ENCODE results near the gene FAM180A. TPM values are rescaled to one million over a fixed set of nuclear protein-coding genes. Genes with fewer than 3 reads are reported as not detected.
A peak's percentile ranks its signal among the peaks of the same experiment; 100 is the strongest.
"Not testable (repeated sequence)": the region's sequence is repeated elsewhere in the genome, so short reads cannot be mapped to it uniquely, and the experiment has no call there.

Gene FAM180A
- total RNA-seq, 1 donor from 2014 or later = 4.8 TPM

GRCh38 chr7:135716677-135717238, 31.9 kb downstream of the FAM180A start:
- DNase-seq (ENCODE audit: low spot score) (no peak), ATAC-seq (no peak)

GRCh38 chr7:135715673-135716072, 32.9 kb downstream of the FAM180A start:
- ATAC-seq (no peak), DNase-seq (ENCODE audit: low spot score) (no peak)

GRCh38 chr7:135715055-135715522, 33.5 kb downstream of the FAM180A start:
- DNase-seq (ENCODE audit: low spot score) (no peak), ATAC-seq (no peak)

DNA sequence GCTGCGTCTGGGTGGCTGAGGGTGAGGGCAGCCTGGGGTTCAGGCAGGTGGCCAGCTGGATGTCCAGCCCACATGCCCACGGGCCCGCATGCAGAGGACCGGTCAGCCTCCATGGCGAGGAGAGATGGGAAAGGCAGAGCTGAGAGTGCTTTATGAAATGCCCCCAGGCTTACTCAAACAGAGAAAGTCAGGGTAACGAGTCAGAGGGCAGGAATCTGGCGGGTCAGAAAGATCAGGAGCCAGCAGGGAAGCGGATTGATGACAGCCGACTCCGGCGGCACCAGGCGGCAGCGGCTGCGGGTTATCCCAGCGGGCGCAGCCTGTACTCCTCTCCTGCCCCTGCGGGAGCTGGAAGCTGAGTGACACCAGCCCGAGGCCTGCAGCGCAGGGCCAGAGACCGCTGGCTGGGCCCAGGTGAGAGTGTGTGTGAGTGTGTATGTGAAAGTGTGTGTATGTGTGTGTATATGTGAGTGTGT, 34.0 kb downstream of the FAM180A start:
- ATAC-seq (no peak), DNase-seq (ENCODE audit: low spot score) (no peak)

- DNase-seq (ENCODE audit: low spot score) (no peak), ATAC-seq (no peak)
These were observed 34.7 kb downstream of the FAM180A start for GRCh38 chr7:135713836-135714470.

DNA sequence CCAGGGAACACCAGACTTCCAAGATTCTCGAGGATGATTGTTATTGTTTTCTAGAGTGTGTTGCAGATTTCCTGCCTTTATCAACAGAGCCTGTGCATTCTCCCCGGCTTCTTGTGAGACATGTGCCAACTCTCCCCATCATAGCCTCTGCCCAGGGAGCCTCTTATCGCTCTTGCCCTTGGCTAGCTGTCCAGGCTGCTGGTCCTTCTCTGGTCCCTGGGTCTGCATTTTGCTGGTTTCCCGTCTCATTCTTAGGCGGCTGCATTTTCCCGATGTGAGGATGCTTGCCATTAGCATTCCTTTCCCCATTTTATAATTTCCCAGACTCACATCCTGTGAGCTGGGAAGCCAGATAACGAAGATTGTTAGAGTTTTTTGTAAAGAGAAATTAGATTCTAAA, 35.8 kb downstream of the FAM180A start:
- DNase-seq (ENCODE audit: low spot score) = no peak
- ATAC-seq = peak; percentile 37

GRCh38 chr7:135712182-135712782, 36.3 kb downstream of the FAM180A start:
- DNase-seq (ENCODE audit: low spot score) = no peak
- ATAC-seq = peak; percentile 29

- ATAC-seq = no peak
These were observed 37.5 kb downstream of the FAM180A start for GRCh38 chr7:135711139-135711469.

DNA sequence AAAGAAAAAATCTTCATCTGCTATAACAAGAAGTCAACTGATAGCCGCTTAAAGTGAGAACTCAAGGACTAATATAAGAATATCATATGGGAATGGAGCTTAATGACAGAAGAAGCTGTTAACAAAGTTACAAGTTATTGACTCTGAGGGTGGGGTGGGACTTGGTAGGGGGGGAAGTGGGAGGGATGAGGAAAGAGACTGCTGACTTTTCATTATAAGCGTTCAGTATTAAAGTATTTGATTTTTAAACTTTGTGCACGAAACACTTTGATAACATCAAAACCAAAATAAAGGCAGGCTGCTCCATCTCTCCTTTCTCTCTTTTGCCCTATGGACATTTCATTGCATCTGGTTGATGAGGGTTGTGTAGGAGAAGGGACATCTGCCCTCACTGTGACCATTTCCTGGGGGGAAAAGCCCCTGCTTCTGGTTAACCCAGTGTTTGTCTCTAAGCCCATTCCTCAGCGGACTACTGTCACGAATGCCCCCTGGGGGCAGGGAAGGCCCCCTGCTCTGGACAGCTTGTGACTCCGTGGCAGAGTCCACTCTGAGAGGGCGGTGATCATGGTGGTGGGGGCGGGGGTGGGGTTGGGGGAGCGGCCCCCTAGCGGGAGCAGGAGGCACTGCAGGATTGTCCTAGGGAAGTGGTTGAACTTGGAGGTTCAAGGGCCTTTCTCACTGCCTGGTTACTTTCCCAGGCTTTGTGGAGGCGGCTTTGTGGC, 38.0 kb downstream of the FAM180A start:
- DNase-seq (ENCODE audit: low spot score) = no peak
- peak; percentile 62 for ATAC-seq

More at GRCh38 chr7:135711139-135711469, 37.5 kb downstream of the FAM180A start:
- no peak for DNase-seq (ENCODE audit: low spot score)

- ATAC-seq (no peak), DNase-seq (ENCODE audit: low spot score) (no peak)
These were observed 39.1 kb downstream of the FAM180A start for GRCh38 chr7:135709508-135709907.

DNA sequence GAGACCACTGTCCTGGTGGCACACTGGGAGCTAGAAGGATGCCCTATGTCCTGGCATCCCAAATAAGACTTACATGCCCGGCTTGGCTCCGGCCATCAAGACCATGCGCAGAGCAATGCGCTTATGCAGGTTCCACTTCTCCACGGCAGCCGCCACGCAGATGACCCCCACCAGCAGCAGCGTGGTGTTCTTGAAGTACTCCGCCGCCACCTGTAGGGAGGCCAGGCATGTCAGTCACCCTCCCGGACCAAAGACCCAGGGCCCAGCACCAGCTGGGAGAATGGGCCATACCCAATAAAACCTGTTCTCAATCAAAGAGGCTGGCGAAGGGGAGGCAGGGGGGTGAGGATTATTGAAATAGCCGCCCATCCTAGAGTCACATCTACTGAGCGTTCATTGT, 40.6 kb downstream of the FAM180A start:
- DNase-seq (ENCODE audit: low spot score) (no peak), ATAC-seq (no peak)

DNA sequence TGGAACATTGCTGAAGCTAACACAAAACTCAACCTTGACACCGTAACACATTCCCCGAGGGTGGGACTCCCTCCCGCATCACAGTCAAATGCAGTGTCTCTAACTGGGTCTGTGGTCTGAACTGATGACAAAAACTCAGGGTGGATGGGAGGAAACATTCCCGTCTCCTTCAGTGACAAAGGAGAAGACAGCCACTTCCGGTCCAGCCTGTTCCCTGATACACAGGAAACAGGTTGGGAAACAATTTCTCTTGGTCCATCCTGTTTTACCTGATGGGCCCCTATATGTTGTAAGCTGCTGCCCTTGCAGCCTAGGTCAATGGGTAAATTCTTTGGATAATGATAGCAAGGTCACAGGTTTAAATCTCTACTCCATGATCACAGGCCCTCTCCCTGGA, 41.0 kb downstream of the FAM180A start:
- no peak for ATAC-seq

GRCh38 chr7:135706858-135707569, 41.6 kb downstream of the FAM180A start:
- DNase-seq (ENCODE audit: low spot score) = no peak
- ATAC-seq = no peak

More for the DNA sequence above, 41.0 kb downstream of the FAM180A start:
- DNase-seq (ENCODE audit: low spot score) = no peak

DNA sequence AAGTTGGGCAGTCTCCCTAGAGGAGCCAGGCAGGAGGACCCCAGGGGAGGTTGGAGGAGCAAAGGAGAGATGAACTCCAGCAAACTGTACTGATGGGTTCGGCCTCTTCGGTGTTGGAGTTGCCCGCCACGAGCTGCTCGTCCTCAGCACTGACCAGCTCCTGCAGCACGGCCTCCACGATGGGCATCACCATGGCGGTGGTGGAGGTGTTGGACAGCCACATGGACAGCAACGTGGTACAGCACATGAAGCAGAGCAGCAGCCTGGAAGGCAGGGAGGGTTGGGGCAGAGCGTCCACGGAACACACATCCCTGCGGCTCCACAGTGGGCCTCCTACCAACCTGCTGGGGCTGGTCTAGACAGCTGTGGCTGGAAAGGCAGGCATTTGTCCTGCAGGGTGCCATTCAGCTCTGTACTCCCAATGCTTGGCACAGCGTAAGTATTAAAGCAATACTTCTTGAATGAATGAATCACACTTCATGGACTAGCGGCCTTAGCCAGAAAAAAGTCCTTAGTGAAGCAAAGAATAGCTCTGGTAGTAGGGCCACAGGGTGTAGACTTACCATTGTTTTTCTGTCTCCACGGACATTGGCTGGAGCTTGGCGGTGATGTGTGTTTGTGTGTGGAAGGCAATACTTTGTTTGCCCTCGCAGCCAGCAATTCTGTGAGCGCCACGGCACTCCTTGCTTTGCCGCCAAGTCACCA, 42.4 kb downstream of the FAM180A start:
- ATAC-seq (no peak), DNase-seq (ENCODE audit: low spot score) (no peak)

- ATAC-seq = no peak
These were observed 43.9 kb downstream of the FAM180A start for GRCh38 chr7:135704698-135705097.

GRCh38 chr7:135704074-135704473, 44.5 kb downstream of the FAM180A start:
- DNase-seq (ENCODE audit: low spot score) = no peak
- no peak for ATAC-seq

More at GRCh38 chr7:135704698-135705097, 43.9 kb downstream of the FAM180A start:
- no peak for DNase-seq (ENCODE audit: low spot score)

DNA sequence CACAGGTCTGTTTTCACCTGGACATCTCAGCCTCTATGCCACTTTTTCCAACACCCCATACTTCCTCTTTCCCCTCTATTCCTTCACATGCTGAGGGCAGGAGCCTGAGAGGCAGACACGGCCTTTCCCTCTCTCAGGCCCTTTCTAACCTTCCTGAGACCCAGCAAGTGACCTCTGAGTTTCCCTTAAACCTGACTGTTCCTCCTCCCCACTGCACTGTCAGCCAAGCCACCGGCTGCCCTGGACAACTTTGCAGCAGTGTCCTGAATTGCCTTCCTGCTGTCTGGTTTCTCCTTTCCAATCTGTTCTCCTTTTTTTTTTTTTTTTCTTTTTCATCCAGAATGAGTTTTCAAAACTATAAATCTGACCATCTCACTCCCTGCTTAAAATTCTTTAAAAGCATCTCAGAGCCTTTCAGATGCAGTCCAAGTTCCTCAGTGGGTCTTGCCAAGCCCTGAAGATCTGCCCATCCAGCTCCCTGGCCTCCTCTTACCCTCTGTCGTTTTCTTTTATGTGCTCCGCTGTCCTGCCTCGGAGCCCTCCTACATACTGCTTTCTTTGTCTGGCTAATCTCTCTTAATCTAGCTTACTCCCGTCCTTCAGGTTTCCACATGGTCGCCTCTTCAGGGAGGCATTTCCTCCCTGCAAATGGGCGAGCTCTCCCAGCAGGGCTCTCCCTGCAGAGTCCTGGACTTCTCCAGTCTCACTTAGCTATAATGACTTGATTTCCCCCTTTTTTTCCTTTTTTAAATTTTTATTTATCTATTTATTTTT, 51.1 kb downstream of the FAM180A start:
- DNase-seq (ENCODE audit: low spot score) (no peak), ATAC-seq (no peak)

DNA sequence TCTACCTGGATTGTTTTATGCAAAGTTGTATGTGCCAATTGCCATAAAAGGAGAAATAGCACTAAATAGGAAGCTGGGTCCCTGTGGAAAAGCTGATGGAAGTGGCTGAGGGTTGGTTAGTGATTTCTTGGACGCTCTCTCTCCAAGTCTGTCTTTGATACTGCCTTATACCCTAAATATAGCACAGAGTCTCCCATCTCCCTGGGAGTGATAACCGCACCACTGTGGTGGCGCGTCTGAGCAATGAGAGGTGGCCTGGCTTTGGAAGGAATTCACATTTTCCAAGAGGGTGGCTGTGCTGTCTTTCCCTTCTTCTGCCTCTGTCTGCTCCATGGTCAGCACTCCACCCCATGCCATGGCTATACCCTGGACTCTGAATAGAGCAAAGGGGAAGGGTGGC, 55.1 kb downstream of the FAM180A start:
- DNase-seq (ENCODE audit: low spot score) = no peak
- no peak for ATAC-seq

GRCh38 chr7:135692606-135693005, 56.0 kb downstream of the FAM180A start:
- not testable (repeated sequence) for ATAC-seq; DNase-seq (ENCODE audit: low spot score)

GRCh38 chr7:135692055-135692454, 56.6 kb downstream of the FAM180A start:
- ATAC-seq = no peak

More at GRCh38 chr7:135692055-135692454, 56.6 kb downstream of the FAM180A start:
- no peak for DNase-seq (ENCODE audit: low spot score)

Data from left lobe of liver (tissue), 2 donors.